HepG2 (cell line): Measurements from ENCODE around the gene STKLD1. TPM values are rescaled to one million over a fixed set of nuclear protein-coding genes. Genes with fewer than 3 reads are reported as not detected.

Experiments used
- BRF2 ChIP-seq: sonication (generic); formaldehyde crosslinking; IDR thresholded peaks from 2 replicates; pipeline ENCODE4 v1.8.1; 2022; ENCODE audit warnings: mild to moderate bottlenecking, missing genetic modification reagents
- CC2D1A ChIP-seq: sonication (generic); formaldehyde crosslinking; IDR thresholded peaks from 2 replicates; pipeline ENCODE4 v1.8.1; 2023; ENCODE audit warnings: mild to moderate bottlenecking, missing genetic modification reagents
- CREB3 ChIP-seq: sonication (generic); formaldehyde crosslinking; IDR thresholded peaks from 2 replicates; pipeline ENCODE4 v1.5.0; 2020; ENCODE audit warnings: missing genetic modification reagents
- DPF2 ChIP-seq: sonication (generic); formaldehyde crosslinking; IDR thresholded peaks from 2 replicates; pipeline ENCODE4 v1.4.0; 2020; ENCODE audit warnings: mild to moderate bottlenecking, low read depth, missing genetic modification reagents, borderline replicate concordance
- GLI4 ChIP-seq: sonication (generic); formaldehyde crosslinking; IDR thresholded peaks from 2 replicates; pipeline ENCODE4 v1.5.1; 2020; ENCODE audit warnings: missing genetic modification reagents, mild to moderate bottlenecking, moderate library complexity, borderline replicate concordance
- KDM5B ChIP-seq: sonication (generic); formaldehyde crosslinking; IDR thresholded peaks from 2 replicates; pipeline ENCODE4 v1.4.0; 2020; ENCODE audit warnings: missing genetic modification reagents, mild to moderate bottlenecking, borderline replicate concordance
- MEIS1 ChIP-seq: sonication (generic); formaldehyde crosslinking; IDR thresholded peaks from 2 replicates; pipeline ENCODE4 v1.9.0; 2021; ENCODE audit warnings: mild to moderate bottlenecking, missing genetic modification reagents, moderate library complexity, borderline replicate concordance
- MIER3 ChIP-seq: IDR thresholded peaks from 2 replicates; pipeline ENCODE4 v1.6.1; 2016; ENCODE audit warnings: missing compliant biosample characterization, borderline replicate concordance
- SNAPC4 ChIP-seq: sonication (generic); formaldehyde crosslinking; IDR thresholded peaks from 2 replicates; pipeline ENCODE4 v1.4.0; 2020; ENCODE audit warnings: mild to moderate bottlenecking, missing genetic modification reagents
- TOE1 ChIP-seq: sonication (generic); formaldehyde crosslinking; IDR thresholded peaks from 2 replicates; pipeline ENCODE4 v1.4.0; 2020; ENCODE audit warnings: mild to moderate bottlenecking, missing genetic modification reagents
- ZMAT3 ChIP-seq: sonication (generic); formaldehyde crosslinking; conservative IDR thresholded peaks from 2 replicates; pipeline ENCODE4 v1.7.0; 2021; ENCODE audit warnings: missing genetic modification reagents
- ZNF101 ChIP-seq: sonication (generic); formaldehyde crosslinking; IDR thresholded peaks from 2 replicates; pipeline ENCODE4 v1.4.0; 2020; ENCODE audit warnings: mild to moderate bottlenecking, low read depth, missing genetic modification reagents, borderline replicate concordance
- ZNF160 ChIP-seq: sonication (generic); formaldehyde crosslinking; IDR thresholded peaks from 2 replicates; pipeline ENCODE4 v1.8.0; 2022; ENCODE audit warnings: mild to moderate bottlenecking, inconsistent platforms, missing genetic modification reagents
- ZNF18 ChIP-seq: sonication (generic); formaldehyde crosslinking; IDR thresholded peaks from 2 replicates; pipeline ENCODE4 v1.8.0; 2022; ENCODE audit warnings: mild to moderate bottlenecking, missing genetic modification reagents; ENCODE audit not compliant: insufficient replicate concordance
- ZNF362 ChIP-seq: sonication (generic); formaldehyde crosslinking; IDR thresholded peaks from 2 replicates; pipeline ENCODE4 v1.4.0; 2020; ENCODE audit warnings: missing genetic modification reagents, mild to moderate bottlenecking, borderline replicate concordance
- ZNF614 ChIP-seq: IDR thresholded peaks from 2 replicates; pipeline ENCODE4 v1.6.1; 2018; ENCODE audit warnings: missing biosample characterization, missing genetic modification reagents, inconsistent platforms, borderline replicate concordance
- ZNF883 ChIP-seq: sonication (generic); formaldehyde crosslinking; IDR thresholded peaks from 2 replicates; pipeline ENCODE4 v1.5.1; 2020; ENCODE audit warnings: mild to moderate bottlenecking, missing genetic modification reagents; ENCODE audit errors: not compliant biosample characterization
- polyA plus RNA-seq, 8 experiments: library from polyadenylated mRNA; depleted of rRNA in 3 of 8; stranded (reverse) in 7 of 8; unstranded in 1 of 8; fragments of >200 nt; fragmentation: Illumina TruSeq in 4 of 8; extraction: Trizol in 4 of 8; gene quantifications; 2 replicates each; pipeline versions ENCODE4 v1.2.1 to v1.2.3, GENCODE V29; 2011 to 2016; ENCODE audit warnings: low read depth in 4 of 8, missing spikeins in 1 of 8, mixed read lengths in 1 of 8; ENCODE audit not compliant: insufficient read depth in 1 of 8
- total RNA-seq, 5 experiments: library from RNA; depleted of rRNA; stranded (reverse); fragments of >200 nt; fragmentation: Illumina TruSeq; extraction: Trizol; gene quantifications; 2 replicates each; pipeline ENCODE4 v1.2.3, GENCODE V29; 2016; ENCODE audit warnings: low read depth in 1 of 5

Gene STKLD1
- total and polyA plus RNA-seq, 2 of the 13 experiments (the other 11 are each of a cell fraction or from before 2014, with no cell fraction given) = 1.5 to 2.2 TPM

GRCh38 chr9:133335924-133336811 is 40.0 kb upstream of the STKLD1 start, which contains the start of gene SURF6 (continued):
- TF ChIP-seq ZNF18 (peak; percentile 99), ZNF614 (CRISPR knock-in tag) (peak; percentile 96), ZMAT3 (CRISPR knock-in tag) (peak; percentile 52; the same call in 1 of the 2 replicates), ZNF160 (peak; percentile 91; the same call in 1 of the 2 replicates), TOE1 (peak; percentile 53; the same call in 1 of the 2 replicates), CREB3 (CRISPR knock-in tag) (peak; percentile 94), KDM5B (CRISPR knock-in tag) (peak; percentile 89; the same call in 1 of the 2 replicates), BRF2 (CRISPR knock-in tag) (peak; percentile 89), CC2D1A (CRISPR knock-in tag) (no peak), ZNF101 (CRISPR knock-in tag) (0 out of 2 replicates have a peak, but pooled peaks have one; percentile 16), MEIS1 (CRISPR knock-in tag) (0 out of 2 replicates have a peak, but pooled peaks have one; percentile 37), MIER3 (peak; percentile 92), ZNF362 (CRISPR knock-in tag) (no peak; the same call in 1 of the 2 replicates), SNAPC4 (0 out of 2 replicates have a peak, but pooled peaks have one; percentile 30), ZNF883 (peak; percentile 94), GLI4 (CRISPR knock-in tag) (no peak), DPF2 (CRISPR knock-in tag) (0 out of 2 replicates have a peak, but pooled peaks have one; percentile 26)
